Measurements from ENCODE around the gene AKR1C3.
"Not testable (repeated sequence)": the region's sequence is repeated elsewhere in the genome, so short reads cannot be mapped to it uniquely, and the experiment has no call there.

The AKR1C3 gene

GRCh38 chr10:5089865-5090264, 4.3 kb upstream of the AKR1C3 start:
- DNase-seq = no peak

- DNase-seq = no peak
Measured at GRCh38 chr10:5090551-5090950, 3.7 kb upstream of the AKR1C3 start.

- no peak for DNase-seq
Measured at GRCh38 chr10:5091196-5091595, 3.0 kb upstream of the AKR1C3 start.

GRCh38 chr10:5092375-5092774, 1.8 kb upstream of the AKR1C3 start:
- no peak for DNase-seq

GRCh38 chr10:5092848-5093790, 1.1 kb upstream of the AKR1C3 start:
- DNase-seq = no peak

GRCh38 chr10:5095687-5096086, 1.5 kb downstream of the AKR1C3 start:
- DNase-seq = no peak

GRCh38 chr10:5096108-5096507, 1.9 kb downstream of the AKR1C3 start:
- DNase-seq = no peak

GRCh38 chr10:5102479-5102878, 8.3 kb downstream of the AKR1C3 start:
- not testable (repeated sequence) for DNase-seq

- no peak for DNase-seq
Measured at GRCh38 chr10:5103481-5103880, 9.3 kb downstream of the AKR1C3 start.

GRCh38 chr10:5105626-5106025, 11.4 kb downstream of the AKR1C3 start:
- no peak for DNase-seq

- no peak for DNase-seq
Measured at GRCh38 chr10:5106553-5106952, 12.3 kb downstream of the AKR1C3 start.

- DNase-seq = no peak
Measured at GRCh38 chr10:5107860-5108526, 13.8 kb downstream of the AKR1C3 start.

GRCh38 chr10:5108658-5109416, 14.6 kb downstream of the AKR1C3 start:
- no peak for DNase-seq

GRCh38 chr10:5109861-5110260, 15.6 kb downstream of the AKR1C3 start:
- not testable (repeated sequence) for DNase-seq

GRCh38 chr10:5116621-5117020, 22.4 kb downstream of the AKR1C3 start:
- DNase-seq = no peak

GRCh38 chr10:5117026-5117425, 22.8 kb downstream of the AKR1C3 start:
- DNase-seq = no peak

GRCh38 chr10:5119997-5120396, 25.8 kb downstream of the AKR1C3 start:
- DNase-seq = not testable (repeated sequence)

- no peak for DNase-seq
Measured at GRCh38 chr10:5123886-5124285, 29.7 kb downstream of the AKR1C3 start.

GRCh38 chr10:5125315-5126044, 31.3 kb downstream of the AKR1C3 start:
- DNase-seq = no peak

- no peak for DNase-seq
Measured at GRCh38 chr10:5135581-5135980, 41.4 kb downstream of the AKR1C3 start.

GRCh38 chr10:5136468-5137087, 42.4 kb downstream of the AKR1C3 start:
- DNase-seq = no peak

GRCh38 chr10:5137699-5138098, 43.5 kb downstream of the AKR1C3 start:
- DNase-seq = not testable (repeated sequence)

Measured in 8988T (cell line).